HG02759 (cell line): ENCODE results near the gene LCN2.
"Not testable (repeated sequence)": the region's sequence is repeated elsewhere in the genome, so short reads cannot be mapped to it uniquely, and the experiment has no call there.

ENCODE experiments used
- ATAC-seq: cut with Tn5 transposase; IDR thresholded peaks from one replicate; pipeline ENCODE4 v1.9.1; 2021; ENCODE audit warnings: mild to moderate bottlenecking, moderate library complexity; ENCODE audit not compliant: unreplicated experiment

The LCN2 gene

DNA sequence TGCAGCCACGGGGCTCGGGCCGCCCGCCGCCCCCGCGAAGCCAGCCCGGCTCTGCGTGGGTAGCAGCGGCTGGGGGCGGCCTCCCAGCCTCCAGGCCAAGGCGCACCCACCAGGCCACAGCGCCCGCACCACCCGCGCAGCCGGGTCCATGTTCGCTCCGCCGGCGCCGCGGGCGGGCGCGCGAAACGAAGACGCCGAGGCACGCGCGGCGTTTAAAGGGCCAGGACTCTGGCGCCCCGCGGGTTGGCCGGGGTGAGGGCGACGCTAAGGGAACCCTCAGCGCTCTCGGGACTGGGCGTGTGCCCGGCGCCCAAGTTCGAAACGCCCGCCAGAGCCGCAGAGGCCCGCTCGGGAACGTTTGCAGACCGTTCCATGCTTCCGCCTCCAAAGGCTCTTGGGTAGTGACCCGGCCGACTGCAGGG lies 21.7 kb upstream of the LCN2 start, which contains the start of gene PTGES2:
Gene PTGES2, minus strand, starts transcription at position 162 of the 422 bp plus-strand sequence. Its CDS starts 12 bp downstream, at position 150.
- peak; percentile 69 for ATAC-seq

DNA sequence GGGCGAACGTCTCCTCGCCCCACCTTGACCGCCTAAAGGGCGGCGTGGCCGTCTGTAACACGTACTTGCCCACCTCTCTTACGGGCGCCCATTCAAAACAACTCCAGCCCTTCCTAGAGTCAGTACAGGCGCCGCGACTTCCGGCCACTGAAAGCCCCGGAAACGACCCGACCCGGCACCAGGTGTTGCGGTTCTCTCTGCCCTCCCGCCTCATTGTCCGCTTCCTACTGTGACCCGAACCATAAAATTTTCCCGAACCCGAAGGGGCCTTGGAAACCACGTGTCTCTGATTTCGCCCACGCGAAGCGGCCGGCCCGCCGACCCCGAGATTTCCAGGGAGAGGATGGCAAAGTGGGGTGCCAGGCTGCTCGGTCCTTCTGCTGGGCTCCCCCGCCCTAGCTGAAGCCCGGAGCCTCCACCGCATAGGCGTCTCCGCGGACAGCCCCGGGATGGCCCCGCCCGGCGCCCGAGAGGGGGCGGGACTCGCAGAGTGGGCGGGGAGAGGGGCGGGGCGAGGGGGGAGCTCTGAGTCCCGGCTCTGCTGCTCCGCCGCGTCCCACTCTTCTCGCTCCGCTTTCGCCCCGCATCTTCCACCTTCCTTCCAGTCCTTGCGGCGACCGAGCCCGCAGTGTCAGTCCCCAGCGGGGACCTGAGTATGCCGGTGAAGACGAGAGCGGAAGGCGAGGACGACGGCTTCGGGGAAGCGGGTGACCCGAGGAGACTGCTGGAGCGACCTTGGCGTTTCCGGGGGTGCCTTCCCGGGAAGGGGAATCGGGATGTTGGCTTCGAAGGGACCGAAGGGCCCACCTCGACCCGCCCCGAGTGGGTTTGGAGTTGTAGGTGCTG lies 21.0 kb upstream of the LCN2 start:
- ATAC-seq, result peak; percentile 65

DNA sequence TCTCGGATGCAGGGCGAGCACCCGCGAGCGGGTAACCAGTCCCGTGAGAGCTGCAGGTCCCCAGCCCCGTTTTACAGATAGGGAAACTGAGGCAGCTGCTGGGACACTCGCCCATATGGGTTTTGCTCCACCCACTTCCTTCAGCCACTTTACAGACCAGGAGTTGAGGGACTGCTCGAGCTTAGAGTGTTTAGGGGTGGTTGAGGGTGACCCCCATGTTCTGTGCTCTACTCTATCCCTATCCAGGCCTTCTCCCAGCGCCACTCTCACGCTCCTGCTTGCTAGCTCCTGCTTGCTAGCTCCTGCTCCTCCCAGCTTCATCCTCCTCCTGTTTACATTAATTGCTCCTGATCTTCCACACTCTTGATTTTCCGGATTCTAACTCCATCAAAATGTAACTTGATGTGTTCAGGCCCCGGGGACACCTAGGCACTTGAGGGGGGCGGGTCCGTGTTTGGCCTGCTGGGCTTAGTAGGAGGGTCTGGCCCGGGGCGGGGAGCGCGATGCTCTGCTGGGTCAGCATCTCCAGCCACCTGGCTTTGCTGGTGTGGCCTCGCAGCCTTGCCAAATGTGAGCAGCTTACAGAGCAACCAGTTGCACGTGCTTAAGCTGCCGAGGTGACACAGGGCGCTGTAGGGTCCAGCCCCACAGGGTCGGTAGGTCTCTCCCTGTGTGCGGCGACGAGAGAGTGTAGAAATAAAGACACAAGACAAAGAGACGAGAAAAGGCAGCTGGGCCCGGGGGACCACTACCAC lies 20.2 kb upstream of the LCN2 start:
- no peak for ATAC-seq

DNA sequence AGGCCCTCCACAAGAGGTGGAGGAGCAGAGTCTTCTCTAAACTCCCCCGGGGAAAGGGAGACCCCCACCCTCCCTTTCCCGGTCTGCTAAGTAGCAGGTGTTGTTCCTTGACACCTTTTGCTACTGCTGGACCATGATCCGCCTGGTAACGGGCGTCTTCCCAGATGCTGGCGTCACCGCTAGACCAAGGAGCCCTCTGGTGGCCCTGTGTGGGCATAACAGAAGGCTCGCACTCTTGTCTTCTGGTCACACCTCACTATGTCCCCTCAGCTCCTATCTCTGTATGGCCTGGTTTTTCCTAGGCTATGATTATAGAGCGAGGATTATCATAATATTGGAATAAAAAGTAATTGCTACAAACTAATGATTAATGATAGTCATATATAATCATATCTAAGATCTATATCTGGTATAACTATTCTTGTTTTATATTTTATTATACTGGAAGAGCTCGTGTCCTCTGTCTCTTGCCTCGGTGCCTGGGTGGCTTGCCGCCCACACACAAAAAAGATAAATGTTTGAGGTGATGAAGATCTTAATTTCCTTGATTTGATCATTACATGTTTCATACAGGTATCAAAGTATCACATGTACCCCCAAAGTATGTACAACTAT lies 19.2 kb upstream of the LCN2 start:
- ATAC-seq, result not testable (repeated sequence)

DNA sequence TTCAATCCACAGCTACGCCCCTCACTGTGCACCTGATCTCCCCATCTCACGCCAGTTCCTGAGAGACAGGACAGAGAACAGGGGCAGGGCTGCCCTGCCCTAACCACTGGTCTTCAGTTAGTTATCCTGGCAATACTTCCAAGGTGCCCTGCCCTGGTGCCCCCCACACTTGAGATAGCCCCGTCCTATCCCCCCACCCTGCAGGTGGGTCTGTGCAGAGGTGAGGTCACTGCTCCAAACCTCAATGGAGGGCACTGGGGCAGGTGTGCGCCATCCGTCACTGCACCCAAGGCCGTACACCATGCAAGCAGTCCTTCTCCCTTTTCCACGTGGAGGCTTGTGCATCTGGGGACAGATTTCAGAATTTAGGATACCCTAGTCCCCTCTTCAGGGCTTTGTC lies 18.6 kb upstream of the LCN2 start:
- not testable (repeated sequence) for ATAC-seq

DNA sequence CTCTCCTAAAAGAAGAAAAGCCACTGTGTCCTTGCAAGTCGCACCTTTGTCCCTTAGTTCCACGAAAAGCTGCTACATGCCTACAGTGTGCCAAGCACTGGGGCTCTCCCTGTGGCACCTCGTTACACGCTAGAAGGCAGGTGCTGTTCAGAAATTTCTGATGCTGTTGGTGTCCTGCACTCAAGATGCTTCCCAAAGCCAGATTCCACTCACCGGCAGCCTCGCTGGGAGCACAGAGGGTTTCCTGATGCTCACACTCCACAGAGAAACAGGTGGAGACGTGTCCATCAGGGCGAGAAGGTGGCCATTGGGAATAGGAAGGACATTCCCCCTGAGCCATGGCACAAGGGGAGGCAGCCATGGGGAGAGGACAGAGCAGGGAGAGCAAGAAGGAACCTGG lies 17.9 kb upstream of the LCN2 start:
- not testable (repeated sequence) for ATAC-seq

DNA sequence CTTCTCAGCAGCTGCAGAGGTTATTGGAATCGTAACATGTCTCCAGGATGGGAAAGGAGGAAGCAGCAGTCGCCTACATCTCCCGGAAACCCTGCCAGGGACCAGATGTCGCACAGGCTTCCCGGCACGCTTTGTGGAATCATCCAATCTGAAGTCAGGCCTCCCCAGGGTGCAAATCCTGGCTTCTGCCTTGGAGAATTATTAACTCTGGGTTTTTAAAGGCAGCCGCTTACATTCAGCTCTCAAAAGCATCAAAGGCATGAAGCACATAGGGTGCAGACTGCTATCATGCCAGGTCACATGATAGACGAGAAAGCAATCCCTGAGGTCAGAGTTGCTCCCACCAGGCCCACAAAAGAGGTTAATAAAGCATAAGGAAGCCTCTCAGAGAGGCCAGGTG lies 17.1 kb upstream of the LCN2 start:
- not testable (repeated sequence) for ATAC-seq

DNA sequence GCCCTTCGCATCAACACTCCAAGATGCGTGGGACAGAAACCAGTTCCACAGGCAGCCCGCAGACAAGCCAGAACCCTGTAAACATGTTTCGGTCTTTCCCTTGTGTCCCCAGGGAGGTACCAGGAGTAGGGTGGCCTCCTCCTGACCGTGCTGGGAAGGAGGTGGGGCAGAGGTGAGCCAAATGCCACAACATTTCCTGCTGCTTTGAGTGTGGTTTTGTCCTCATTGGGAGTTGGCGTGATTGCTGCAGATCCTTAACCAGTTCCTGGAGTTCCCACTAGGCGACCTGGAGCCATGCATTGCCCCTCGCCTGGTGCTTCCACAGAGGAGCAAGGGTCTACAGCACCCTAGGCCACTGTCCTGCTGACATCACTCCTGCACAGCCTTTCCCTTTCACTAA lies 13.7 kb upstream of the LCN2 start:
- not testable (repeated sequence) for ATAC-seq

DNA sequence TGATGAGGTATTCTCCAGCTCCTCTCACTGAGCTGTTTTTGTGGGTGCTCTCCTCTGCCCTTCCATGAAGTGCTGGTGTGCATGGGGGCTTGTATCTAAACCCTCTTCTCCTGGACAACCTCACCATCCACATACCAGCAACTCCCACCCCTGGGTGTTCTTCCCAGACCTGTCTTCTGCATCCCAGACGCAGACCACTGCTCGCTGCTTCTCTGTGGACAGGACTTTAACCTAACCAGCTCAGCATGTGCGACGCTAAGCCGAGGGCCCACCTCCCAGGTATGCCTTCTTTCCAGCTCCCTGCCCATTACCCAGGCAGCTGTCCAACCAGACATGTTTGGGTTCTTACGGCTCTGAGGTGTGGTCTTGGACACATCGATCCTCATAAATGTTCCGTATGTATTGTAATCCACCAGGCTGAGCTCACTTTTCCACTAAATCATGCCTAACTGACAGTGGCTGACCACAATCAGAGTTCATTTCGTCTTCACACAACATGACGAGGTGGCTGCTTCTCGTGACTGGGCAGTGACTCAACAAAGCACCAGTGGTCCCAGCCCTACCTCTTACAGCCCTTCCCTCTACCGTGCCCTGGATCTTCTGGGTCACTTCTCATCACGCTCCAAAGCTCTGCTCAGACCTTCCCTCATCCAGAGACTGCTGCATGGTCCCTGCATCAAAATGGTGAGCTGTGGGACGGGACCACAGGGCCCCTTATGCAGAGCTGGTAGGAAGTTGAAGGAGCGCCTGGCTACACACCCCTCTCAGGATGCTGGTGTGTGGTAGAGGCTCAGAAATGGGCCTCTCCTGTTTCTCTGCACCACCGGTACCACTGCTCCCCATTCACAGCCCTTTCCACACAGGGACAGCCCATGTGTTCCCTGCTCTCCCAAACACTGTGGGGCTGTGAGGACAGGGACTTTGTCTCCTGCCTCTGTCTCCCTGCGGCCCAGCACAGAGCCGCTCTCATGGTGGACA lies 12.1 kb upstream of the LCN2 start:
- ATAC-seq, result no peak

DNA sequence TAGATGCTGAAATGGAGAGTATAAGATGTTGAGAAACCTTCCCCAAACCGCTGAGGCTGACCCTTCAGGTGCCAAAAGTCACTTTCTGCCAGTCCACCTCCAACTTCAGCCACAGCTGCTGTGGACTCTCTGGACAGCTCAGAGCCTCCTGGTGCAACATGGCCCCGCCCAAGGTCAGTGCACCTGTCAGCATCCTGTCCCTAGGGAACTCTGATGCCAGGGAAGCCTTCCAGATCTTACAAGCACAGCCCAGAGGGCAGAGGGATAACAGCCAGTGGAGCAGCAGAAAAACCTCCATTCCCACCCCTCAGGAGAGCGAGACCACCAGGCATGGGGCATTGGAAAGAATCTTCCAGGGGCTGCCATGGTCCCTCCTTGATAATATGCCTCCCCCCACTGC lies 11.3 kb upstream of the LCN2 start:
- ATAC-seq, result no peak

DNA sequence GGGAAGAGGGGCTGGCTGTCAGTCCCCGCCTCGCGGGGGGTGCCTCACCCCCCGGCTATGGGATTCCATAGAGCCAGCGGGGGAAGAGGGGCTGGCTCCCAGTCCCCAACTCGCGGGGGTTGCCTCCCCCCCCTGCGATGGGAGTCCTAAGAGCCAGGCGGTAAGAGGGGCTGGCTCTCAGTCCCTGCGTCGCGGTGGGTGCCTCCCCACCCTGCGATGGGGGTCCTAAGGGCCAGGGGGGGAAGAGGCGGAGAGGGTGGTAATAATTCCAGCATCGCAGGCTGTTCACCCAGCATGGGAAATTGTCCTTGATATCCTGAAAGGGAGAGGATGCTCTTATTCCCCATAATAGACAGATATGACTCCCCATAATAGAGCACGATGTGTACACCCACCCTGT lies 9.6 kb upstream of the LCN2 start:
- ATAC-seq, result no peak

DNA sequence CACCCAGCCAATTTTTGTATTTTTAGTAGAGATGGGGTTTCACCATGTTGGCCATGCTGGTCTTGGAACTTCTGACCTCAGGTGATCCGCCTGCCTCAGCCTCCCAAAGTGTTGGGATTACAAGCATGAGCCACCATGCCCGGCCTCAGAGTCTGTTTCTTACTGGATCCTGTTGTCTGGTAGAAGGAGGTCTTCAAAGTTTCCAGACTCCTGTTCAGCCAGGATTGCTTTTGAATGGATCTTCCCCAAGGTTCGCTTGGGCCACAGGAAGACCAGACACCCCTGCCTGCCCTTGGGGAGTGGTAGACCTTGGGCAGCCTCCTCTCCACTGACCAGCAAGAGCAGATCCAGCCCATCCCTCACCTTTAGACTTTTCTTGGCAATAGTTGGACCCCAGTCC lies 7.6 kb upstream of the LCN2 start:
- no peak for ATAC-seq

DNA sequence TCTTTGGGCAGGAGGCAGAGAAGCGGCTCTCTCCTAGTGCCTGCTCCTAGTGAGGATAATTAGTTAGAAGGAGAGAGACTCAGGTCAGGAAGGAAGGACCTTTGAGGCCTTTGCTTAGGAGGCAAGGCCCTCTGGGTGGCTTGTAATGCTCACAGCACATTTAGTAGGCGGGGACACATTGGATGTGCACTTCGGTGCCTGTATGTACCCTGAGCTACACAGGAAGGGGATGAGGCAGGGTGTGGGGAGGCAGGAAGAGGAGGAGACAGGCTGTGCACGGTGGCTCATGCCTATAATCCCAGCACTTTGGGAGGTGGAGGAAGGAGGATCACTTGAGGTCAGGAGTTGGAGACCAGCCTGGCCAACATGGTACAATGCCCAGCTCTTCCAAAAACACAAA lies 7.2 kb upstream of the LCN2 start:
- no peak for ATAC-seq

DNA sequence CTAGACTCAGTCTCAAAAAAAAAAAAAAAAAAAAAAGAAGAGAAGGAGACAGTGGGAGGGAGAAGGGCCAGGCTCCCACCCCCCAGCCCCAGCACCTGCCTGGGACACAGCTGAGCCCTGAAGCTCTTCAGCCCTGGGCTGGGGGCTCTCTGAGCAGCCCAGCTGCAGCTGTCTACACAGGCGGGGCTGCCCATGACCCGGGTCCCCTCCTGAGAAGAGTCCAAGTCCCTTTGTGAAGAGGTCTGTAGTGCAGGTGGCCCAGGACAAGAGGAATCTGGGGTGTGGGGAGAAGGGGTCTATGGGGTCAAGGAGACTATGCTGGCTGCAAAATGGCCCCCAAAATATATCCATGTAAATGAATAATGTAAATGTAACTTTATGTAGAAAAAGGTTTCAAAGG lies 6.7 kb upstream of the LCN2 start:
- ATAC-seq, result no peak

DNA sequence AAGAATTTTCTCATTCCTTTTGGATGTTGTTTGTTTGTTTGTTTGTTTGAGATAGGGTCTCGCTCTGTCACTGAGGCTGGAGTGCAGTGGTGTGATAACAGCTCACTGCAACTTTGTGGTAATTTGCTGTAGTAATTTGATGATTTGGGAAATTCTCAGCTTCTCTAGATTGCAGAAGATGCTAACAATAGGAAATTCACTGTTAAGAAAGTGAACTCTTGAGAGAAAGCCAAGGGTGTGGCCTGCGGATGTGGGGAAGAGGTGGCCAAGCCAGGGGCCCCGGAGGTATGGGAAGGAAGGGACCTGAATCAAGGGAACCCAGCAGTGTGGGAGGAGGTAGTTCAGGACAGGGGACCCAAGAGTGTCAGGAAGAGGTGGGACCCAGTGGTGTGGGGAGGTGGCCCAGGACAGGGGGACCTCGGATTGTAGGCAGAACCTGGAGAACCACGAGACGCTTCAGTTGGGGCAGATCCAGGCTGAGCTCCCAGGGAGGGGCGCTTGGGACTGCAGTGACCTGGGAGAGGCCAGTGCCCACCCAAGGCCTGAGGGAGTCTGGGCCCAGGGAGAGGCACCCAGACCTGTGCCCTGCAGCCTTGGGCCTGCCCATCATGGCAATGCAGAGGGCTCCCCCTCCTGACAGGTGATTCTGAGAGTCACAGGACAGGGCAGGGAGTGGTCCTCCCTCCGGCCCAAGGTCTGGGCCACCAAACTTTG lies 5.6 kb upstream of the LCN2 start:
- ATAC-seq, result no peak

DNA sequence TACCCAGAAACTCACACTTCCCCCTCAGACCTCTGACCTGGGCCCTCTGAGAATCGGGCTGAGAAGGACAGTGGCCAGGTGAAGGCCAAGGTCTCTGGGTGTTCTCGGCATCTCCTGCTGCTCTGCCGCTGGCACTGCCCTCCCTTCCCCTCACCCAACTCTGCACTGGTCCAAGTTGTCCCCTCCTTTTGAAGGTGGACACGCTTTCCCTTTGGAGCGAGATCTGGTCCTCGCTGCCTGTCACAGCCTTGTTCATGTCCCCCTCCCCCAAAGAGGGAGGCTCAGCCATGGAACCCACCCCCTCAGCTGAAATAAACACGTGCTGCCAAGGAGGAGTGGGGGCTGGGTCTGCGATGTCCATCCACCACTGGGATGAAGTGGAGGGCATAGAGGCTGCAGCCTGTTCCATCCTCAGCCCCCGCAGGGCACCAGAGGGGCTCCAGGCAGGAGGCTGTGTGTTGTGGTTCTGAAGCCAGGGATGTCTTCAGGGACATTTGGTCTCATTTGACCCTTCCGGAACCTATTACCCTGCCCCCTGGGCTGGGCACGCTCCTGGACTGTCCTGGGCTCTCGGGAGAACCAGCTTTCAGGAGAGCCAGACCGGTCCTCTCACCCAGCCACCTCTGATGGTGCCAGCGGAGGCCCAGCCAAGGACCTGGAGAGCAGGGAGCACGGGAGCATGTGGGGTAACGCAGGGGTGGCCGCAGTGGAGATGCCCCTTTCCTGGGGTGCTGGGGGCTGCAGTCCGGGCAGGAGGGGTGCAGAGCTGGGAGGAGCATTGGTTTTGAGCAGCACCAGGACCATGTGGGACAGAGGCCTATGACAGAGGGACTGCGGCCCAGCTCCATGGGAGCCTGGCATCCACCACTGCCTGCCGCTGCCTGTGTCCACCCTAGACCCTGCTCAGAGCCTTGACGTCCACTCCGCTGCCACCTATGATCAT lies 4.7 kb upstream of the LCN2 start:
- ATAC-seq, result no peak

DNA sequence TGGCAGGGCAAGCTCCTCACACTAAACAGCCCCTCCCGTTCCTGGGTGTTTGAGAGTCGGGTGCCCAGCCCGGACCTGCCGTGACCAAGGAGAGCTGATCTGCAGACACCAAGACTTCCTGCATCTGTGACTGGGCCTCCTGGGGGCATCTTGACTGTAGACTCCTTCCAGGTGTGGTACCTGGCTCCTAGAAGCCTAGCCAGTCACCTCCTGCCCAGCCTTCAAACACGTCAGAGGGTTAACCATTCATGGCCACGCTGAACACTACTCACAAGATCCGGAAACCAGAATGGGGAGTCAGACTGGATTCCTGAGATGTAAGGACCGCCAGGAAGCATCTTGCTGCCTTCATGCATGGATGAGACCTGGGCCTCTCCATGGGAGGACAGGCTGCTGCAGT lies 3.7 kb upstream of the LCN2 start:
- ATAC-seq, result no peak

DNA sequence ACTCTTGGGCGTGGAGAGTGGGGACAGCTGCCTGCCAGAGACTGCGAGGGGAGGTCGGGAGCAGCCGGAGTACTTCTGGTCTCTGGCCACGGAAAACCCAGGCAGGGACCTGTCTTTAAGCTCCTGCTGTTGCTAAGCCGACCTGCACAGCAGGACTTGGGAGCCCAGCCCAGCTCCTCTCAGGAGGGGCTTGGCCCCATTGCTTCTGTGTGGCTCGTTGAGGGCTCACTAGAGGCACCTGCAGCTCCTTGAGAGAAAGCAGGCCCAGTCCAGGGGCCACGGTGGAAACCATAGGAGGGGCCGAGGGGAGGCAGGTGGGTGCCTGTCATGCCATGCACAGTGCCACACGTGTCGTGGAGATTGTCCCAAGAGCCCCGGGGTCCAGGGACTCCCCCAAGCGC lies 3.3 kb upstream of the LCN2 start:
- ATAC-seq, result no peak

DNA sequence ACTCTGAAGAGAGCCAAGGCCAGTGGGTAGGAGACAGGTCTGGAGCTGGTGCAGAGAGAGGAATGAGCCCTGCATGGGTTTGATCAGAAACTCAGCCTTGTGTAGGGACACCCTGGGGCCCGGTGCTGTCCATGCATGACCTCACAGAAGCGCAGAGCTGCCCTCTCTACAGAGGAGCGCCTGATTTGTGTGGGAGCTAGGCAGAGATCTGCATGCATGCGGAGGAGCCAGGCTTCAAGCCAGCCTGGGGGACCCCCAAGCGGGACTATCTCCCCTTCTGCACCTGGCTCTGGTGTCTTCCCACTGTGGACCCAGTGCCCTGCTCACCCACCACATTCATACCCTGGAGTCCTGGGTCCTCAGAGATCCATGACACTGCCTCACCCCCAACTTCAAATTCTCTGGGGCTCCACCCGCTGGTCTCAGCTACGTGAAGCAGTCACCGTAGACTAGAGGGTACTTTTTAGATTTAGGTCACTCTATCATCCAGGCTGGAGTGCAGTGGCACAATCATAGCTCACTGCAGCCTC lies 2.6 kb upstream of the LCN2 start:
- ATAC-seq, result no peak
